H9 (cell line): ENCODE data around the gene KLF13. TPM values are rescaled to one million over a fixed set of nuclear protein-coding genes. Genes with fewer than 3 reads are reported as not detected.

Experiments
- DNase-seq: peaks from one replicate; pipeline ENCODE4 v3.0.0-alpha.2; 2017
- H2AFZ ChIP-seq: one replicate; pipeline ENCODE4 v1.6.1; 2013; ENCODE audit warnings: mild to moderate bottlenecking, low read length, control low read depth, moderate library complexity
- H2AK5ac ChIP-seq: 2 replicates; pipeline ENCODE4 v1.6.1; 2013; ENCODE audit warnings: low read length, control low read depth, mixed read lengths; ENCODE audit not compliant: insufficient read length
- H2BK120ac ChIP-seq: one replicate; pipeline ENCODE4 v1.6.1; 2013; ENCODE audit warnings: low read depth, mild to moderate bottlenecking, low read length, control low read depth, inconsistent platforms; ENCODE audit not compliant: poor library complexity, severe bottlenecking
- H2BK12ac ChIP-seq: 2 replicates; pipeline ENCODE4 v1.6.1; 2013; ENCODE audit warnings: low read length, control low read depth, mixed read lengths, low read depth; ENCODE audit not compliant: insufficient read length
- H2BK15ac ChIP-seq: 2 replicates; pipeline ENCODE4 v1.6.1; 2013; ENCODE audit warnings: low read depth, low read length, control low read depth
- H2BK20ac ChIP-seq: one replicate; pipeline ENCODE4 v1.6.1; 2013; ENCODE audit warnings: low read depth, mild to moderate bottlenecking, low read length, control low read depth, inconsistent platforms; ENCODE audit not compliant: poor library complexity, severe bottlenecking
- H2BK5ac ChIP-seq: 2 replicates; pipeline ENCODE4 v1.6.1; 2013; ENCODE audit warnings: low read length, control low read depth, mixed read lengths; ENCODE audit not compliant: insufficient read length
- H3K14ac ChIP-seq: 2 replicates; pipeline ENCODE4 v1.6.1; 2013; ENCODE audit warnings: low read length, control low read depth; ENCODE audit not compliant: insufficient read depth
- H3K18ac ChIP-seq: 2 replicates; pipeline ENCODE4 v1.6.1; 2013; ENCODE audit warnings: low read depth, mild to moderate bottlenecking, mixed read lengths, low read length, control low read depth; ENCODE audit not compliant: insufficient read length
- H3K23ac ChIP-seq: 2 replicates; pipeline ENCODE4 v1.6.1; 2013; ENCODE audit warnings: low read length, control low read depth, mixed read lengths, low read depth; ENCODE audit not compliant: insufficient read length
- H3K23me2 ChIP-seq: 2 replicates; pipeline ENCODE4 v1.6.1; 2013; ENCODE audit warnings: low read depth, mild to moderate bottlenecking, mixed read lengths, low read length, control low read depth; ENCODE audit not compliant: insufficient read length, poor library complexity, severe bottlenecking
- H3K27ac ChIP-seq: 2 replicates; pipeline ENCODE4 v1.5.1; 2013; ENCODE audit warnings: low read length, control low read depth, mixed read lengths, low read depth; ENCODE audit not compliant: insufficient read length
- H3K27me3 ChIP-seq: 2 replicates; pipeline ENCODE4 v1.6.1; 2013; ENCODE audit warnings: low read length, control low read depth, inconsistent platforms; ENCODE audit not compliant: insufficient read depth
- H3K4ac ChIP-seq: 2 replicates; pipeline ENCODE4 v1.6.1; 2013; ENCODE audit warnings: low read depth, mild to moderate bottlenecking, control low read depth, inconsistent platforms, low read length, moderate library complexity
- H3K4me1 ChIP-seq: 2 replicates; pipeline ENCODE4 v1.6.1; 2013; ENCODE audit warnings: low read length, control low read depth, inconsistent platforms; ENCODE audit not compliant: insufficient read depth
- H3K4me2 ChIP-seq: 2 replicates; pipeline ENCODE4 v1.6.1; 2013; ENCODE audit warnings: low read length, control low read depth, mixed read lengths; ENCODE audit not compliant: insufficient read length, insufficient read depth
- H3K56ac ChIP-seq: 2 replicates; pipeline ENCODE4 v1.6.1; 2013; ENCODE audit warnings: low read depth, mild to moderate bottlenecking, mixed read lengths, low read length, control low read depth; ENCODE audit not compliant: insufficient read length
- H3K79me1 ChIP-seq: 2 replicates; pipeline ENCODE4 v1.6.1; 2013; ENCODE audit warnings: low read depth, mild to moderate bottlenecking, moderate library complexity, low read length, control low read depth, inconsistent platforms; ENCODE audit not compliant: insufficient read depth, poor library complexity, severe bottlenecking
- H3K79me2 ChIP-seq: 2 replicates; pipeline ENCODE4 v1.6.1; 2013; ENCODE audit warnings: low read length, control low read depth, inconsistent platforms; ENCODE audit not compliant: insufficient read depth
- H3K9ac ChIP-seq: 2 replicates; pipeline ENCODE4 v1.6.1; 2013; ENCODE audit warnings: low read length, control low read depth, mixed read lengths; ENCODE audit not compliant: insufficient read length; ENCODE audit errors: extremely low read depth
- H3K9me3 ChIP-seq: one replicate; pipeline ENCODE4 v1.6.1; 2013; ENCODE audit warnings: low read depth, low read length, inconsistent platforms; ENCODE audit not compliant: control insufficient read depth
- H3T11ph ChIP-seq: one replicate; pipeline ENCODE4 v1.6.1; 2013; ENCODE audit warnings: mild to moderate bottlenecking, low read length, control low read depth, inconsistent platforms
- H4K20me1 ChIP-seq: one replicate; pipeline ENCODE4 v1.6.1; 2013; ENCODE audit not compliant: control insufficient read depth, insufficient read length, insufficient read depth
- H4K5ac ChIP-seq: 2 replicates; pipeline ENCODE4 v1.6.1; 2013; ENCODE audit warnings: low read depth, mild to moderate bottlenecking, mixed read lengths, low read length, control low read depth; ENCODE audit not compliant: insufficient read length
- H4K8ac ChIP-seq: replicated peaks from 2 replicates; pipeline ENCODE4 v1.6.1; 2013; ENCODE audit warnings: low read length, control low read depth, mixed read lengths, low read depth; ENCODE audit not compliant: insufficient read length
- H4K91ac ChIP-seq: 2 replicates; pipeline ENCODE4 v1.6.1; 2013; ENCODE audit warnings: low read depth, mild to moderate bottlenecking, moderate library complexity, mixed read lengths, low read length, control low read depth; ENCODE audit not compliant: insufficient read length
- H3K27ac Mint-ChIP-seq, 3 experiments: 2 replicates in 2 of 3; 3 replicates in 1 of 3; pipeline ENCODE4 v1.8.0; 2020 to 2021; ENCODE audit warnings: mixed read lengths in 3 of 3, mild to moderate bottlenecking in 1 of 3, moderate library complexity in 1 of 3
- H3K27me3 Mint-ChIP-seq: 2 replicates; pipeline ENCODE4 v1.8.0; 2021; ENCODE audit warnings: low read depth, mild to moderate bottlenecking, moderate library complexity, mixed read lengths
- H3K36me3 Mint-ChIP-seq, 3 experiments: 2 replicates in 2 of 3; 3 replicates in 1 of 3; pipeline ENCODE4 v1.8.0; 2020 to 2021; ENCODE audit warnings: low read depth in 3 of 3, mixed read lengths in 3 of 3; ENCODE audit not compliant: insufficient read depth in 1 of 3
- H3K4me1 Mint-ChIP-seq, 2 experiments: 2 replicates each; pipeline ENCODE4 v1.8.0; 2020; ENCODE audit warnings: mixed read lengths in 2 of 2
- H3K4me3 Mint-ChIP-seq, 2 experiments: 2 replicates in 1 of 2; 3 replicates in 1 of 2; pipeline ENCODE4 v1.8.0; 2020 to 2021; ENCODE audit warnings: mild to moderate bottlenecking in 2 of 2, mixed read lengths in 2 of 2, moderate library complexity in 1 of 2
- H3K9me3 Mint-ChIP-seq, 2 experiments: 2 replicates in 1 of 2; 3 replicates in 1 of 2; pipeline ENCODE4 v1.8.0; 2020; ENCODE audit warnings: mild to moderate bottlenecking in 2 of 2, mixed read lengths in 2 of 2, moderate library complexity in 1 of 2
- CTCF ChIP-seq: fragments of 200-600 bp; sonication (generic); conservative IDR thresholded peaks from 3 replicates; pipeline ENCODE4 v1.8.0; 2021; ENCODE audit warnings: antibody characterized with exemption, mild to moderate bottlenecking
- WGBS: extraction: QIAGEN DNeasy Blood & Tissue Kit; methylation state at CpG from one replicate; pipeline ENCODE4 v1.1.7; 2013; ENCODE audit warnings: missing lambda C conversion rate, low lambda C conversion rate, mixed read lengths; ENCODE audit not compliant: insufficient read length; ENCODE audit errors: extremely low coverage; 5-methylcytosine and 5-hydroxymethylcytosine counted together
- total RNA-seq: library from RNA; stranded (reverse); gene quantifications from 2 replicates; pipeline ENCODE4 v1.2.1, GENCODE V29; 2021

Gene KLF13
- total RNA-seq, 1 experiment from 2014 or later: 33.4 TPM

GRCh38 chr15:31332020-31332680 is 5.5 kb downstream of the KLF13 start:
- TF ChIP-seq CTCF: no peak
- H3K56ac ChIP-seq: no peak overlapping the region
- no peak overlapping the region for H3K9ac ChIP-seq
- Mint-ChIP-seq H3K36me3 (peaks cover 0 to 10% (median 2%) of the 10 kb centered on the region in 3 experiments; a peak in 3 of 7 replicates), H3K27ac (no peak overlapping the region; a peak in 1 of 7 replicates), H3K4me3 (no peak overlapping the region; a peak in 1 of 5 replicates), H3K4me1 (peaks cover 60 to 66% of the 10 kb centered on the region in 2 experiments), H3K9me3 (no peaks in the 10 kb centered on the region; a peak in 1 of 5 replicates), H3K27me3 (no peaks in the 10 kb centered on the region)
- no peak overlapping the region for H3K23ac ChIP-seq
- peaks cover 3% of the 10 kb centered on the region for H3K79me1 ChIP-seq
- no peak overlapping the region for H2BK15ac ChIP-seq
- H2AFZ ChIP-seq: no peak overlapping the region
- no peak overlapping the region for H3K4ac ChIP-seq
- H4K8ac ChIP-seq: no peak overlapping the region
- H3K27me3 ChIP-seq: no peaks in the 10 kb centered on the region
- H3K18ac ChIP-seq: no peak overlapping the region
- WGBS: no CpG with 5 or more reads among the region's 9 CpGs
- H3K23me2 ChIP-seq: peaks cover 9% of the 10 kb centered on the region
- H3K4me2 ChIP-seq: no peak overlapping the region
- H3T11ph ChIP-seq: no peak overlapping the region
- no peak overlapping the region for H3K14ac ChIP-seq
- H2AK5ac ChIP-seq: no peak overlapping the region
- no peak for DNase-seq
- no peak overlapping the region for H4K5ac ChIP-seq
- H2BK20ac ChIP-seq: no peak overlapping the region
- no peaks in the 10 kb centered on the region for H4K20me1 ChIP-seq
- H3K27ac ChIP-seq: no peak overlapping the region
- H4K91ac ChIP-seq: no peak overlapping the region
- no peak overlapping the region for H2BK5ac ChIP-seq
- peaks cover 4% of the 10 kb centered on the region; the same call in 1 of the 2 replicates for H3K4me1 ChIP-seq
- peaks cover 13% of the 10 kb centered on the region for H3K79me2 ChIP-seq
- H2BK12ac ChIP-seq: no peak overlapping the region
- no peak overlapping the region for H2BK120ac ChIP-seq
- no peaks in the 10 kb centered on the region for H3K9me3 ChIP-seq
